GM19395 (cell line): ENCODE measurements around the gene PTPN5.

Experiments used
- ATAC-seq: cut with Tn5 transposase; IDR thresholded peaks from one replicate; pipeline ENCODE4 v1.9.1; 2021; ENCODE audit warnings: mild to moderate bottlenecking, moderate library complexity; ENCODE audit not compliant: unreplicated experiment

Gene PTPN5

GRCh38 chr11:18773681-18774080 is 17.9 kb downstream of the PTPN5 start:
- ATAC-seq, result no peak

GRCh38 chr11:18773104-18773503 is 18.5 kb downstream of the PTPN5 start:
- no peak for ATAC-seq

- ATAC-seq, result no peak
Observed at GRCh38 chr11:18772211-18772610, 19.4 kb downstream of the PTPN5 start.

GRCh38 chr11:18771266-18772035 is 20.1 kb downstream of the PTPN5 start:
- ATAC-seq, result no peak

- ATAC-seq, result no peak
Observed at GRCh38 chr11:18770479-18771125, 21.0 kb downstream of the PTPN5 start.

GRCh38 chr11:18769802-18770456 is 21.7 kb downstream of the PTPN5 start:
- ATAC-seq, result peak; percentile 60

GRCh38 chr11:18768978-18769377 is 22.6 kb downstream of the PTPN5 start:
- no peak for ATAC-seq

- ATAC-seq, result peak; percentile 85
Observed at GRCh38 chr11:18768472-18768901, 23.1 kb downstream of the PTPN5 start.

GRCh38 chr11:18766015-18766414 is 25.6 kb downstream of the PTPN5 start:
- ATAC-seq, result no peak

- no peak for ATAC-seq
Observed at GRCh38 chr11:18765554-18765953, 26.0 kb downstream of the PTPN5 start.

GRCh38 chr11:18761741-18762140 is 29.9 kb downstream of the PTPN5 start:
- ATAC-seq, result no peak

GRCh38 chr11:18761144-18761543 is 30.5 kb downstream of the PTPN5 start:
- no peak for ATAC-seq

- ATAC-seq, result no peak
Observed at GRCh38 chr11:18757811-18758210, 33.8 kb downstream of the PTPN5 start.

- ATAC-seq, result no peak
Observed at GRCh38 chr11:18756889-18757288, 34.7 kb downstream of the PTPN5 start.

GRCh38 chr11:18754308-18754707 is 37.3 kb downstream of the PTPN5 start:
- no peak for ATAC-seq

- ATAC-seq, result no peak
Observed at GRCh38 chr11:18752502-18752901, 39.1 kb downstream of the PTPN5 start.

- ATAC-seq, result no peak
Observed at GRCh38 chr11:18750944-18751343, 40.7 kb downstream of the PTPN5 start.

- ATAC-seq, result no peak
Observed at GRCh38 chr11:18749681-18750319, 41.8 kb downstream of the PTPN5 start.

GRCh38 chr11:18748766-18749365 is 42.7 kb downstream of the PTPN5 start:
- ATAC-seq, result no peak

- no peak for ATAC-seq
Observed at GRCh38 chr11:18745251-18745650, 46.3 kb downstream of the PTPN5 start.

- ATAC-seq, result no peak
Observed at GRCh38 chr11:18743900-18744514, 47.6 kb downstream of the PTPN5 start.
